Kidney (tissue), 14 donors: ENCODE results near the gene ESRRA. TPM values are rescaled to one million over a fixed set of nuclear protein-coding genes. Genes with fewer than 3 reads are reported as not detected.

Experiments used
- DNase-seq, 5 donors: peaks; one replicate each; pipeline ENCODE4 v3.0.0-alpha.2; 2013 to 2020
- FAIRE-seq: peaks from 2 replicates; lab custom pipeline; 2012; peaks lifted over from hg19 to GRCh38; lab: Jason Lieb, UNC
- H3K27ac ChIP-seq, 2 donors: one replicate each; pipeline ENCODE4 v1.7.0; 2013; ENCODE audit warnings: low read depth in 2 of 2, low read length in 2 of 2, inconsistent platforms in 1 of 2
- H3K27me3 ChIP-seq: one replicate; pipeline ENCODE4 v1.7.1; 2013; ENCODE audit warnings: low read length, inconsistent platforms; ENCODE audit not compliant: control insufficient read depth, insufficient read depth
- H3K36me3 ChIP-seq, 3 donors: one replicate each; pipeline versions ENCODE4 v1.7.0 to v1.7.1; 2013; ENCODE audit warnings: low read length in 3 of 3, control low read depth in 1 of 3, inconsistent platforms in 1 of 3; ENCODE audit not compliant: insufficient read depth in 3 of 3, control insufficient read depth in 2 of 3
- H3K4me1 ChIP-seq, 3 donors: one replicate each; pipeline versions ENCODE4 v1.7.0 to v1.7.1; 2013; ENCODE audit warnings: low read length in 3 of 3, inconsistent platforms in 1 of 3, low read depth in 1 of 3; ENCODE audit not compliant: control insufficient read depth in 2 of 3, insufficient read depth in 2 of 3
- H3K4me3 ChIP-seq, 3 donors: one replicate each; pipeline versions ENCODE4 v1.7.0 to v1.8.1; 2013; ENCODE audit warnings: low read length in 3 of 3, control low read depth in 1 of 3, inconsistent platforms in 1 of 3
- H3K9ac ChIP-seq, 3 donors: one replicate each; pipeline versions ENCODE4 v1.7.0 to v1.7.1; 2013; ENCODE audit warnings: low read length in 3 of 3, control low read depth in 1 of 3, inconsistent platforms in 1 of 3
- H3K9me3 ChIP-seq, 3 donors: one replicate each; pipeline versions ENCODE4 v1.7.0 to v1.7.1; 2013; ENCODE audit warnings: low read length in 3 of 3, control low read depth in 1 of 3, inconsistent platforms in 1 of 3; ENCODE audit not compliant: control insufficient read depth in 2 of 3, insufficient read depth in 1 of 3
- CTCF ChIP-seq: IDR thresholded peaks from 3 replicates; pipeline ENCODE4 v1.5.1; 2012; ENCODE audit warnings: mild to moderate bottlenecking, moderate library complexity, borderline replicate concordance; ENCODE audit not compliant: insufficient read depth; ENCODE audit errors: extremely low read depth
- intact Hi-C: fragments of 100-400 bp; cut with DNase I; formaldehyde crosslinking; loops from one replicate; pipeline ENCODE4 v1.11.1; 2022
- polyA plus RNA-seq: library from polyadenylated mRNA; stranded (reverse); fragments of 350-450 nt; fragmentation: Illumina TruSeq; extraction: RNeasy Lipid Tissue Mini Kit (QIAGEN cat#74804); gene quantifications from one replicate; pipeline ENCODE4 v1.2.3, GENCODE V29; 2014; ENCODE audit warnings: low read depth, low replicate concordance; ENCODE audit not compliant: insufficient read depth
- total RNA-seq: library from RNA; stranded (reverse); fragmentation: NEBNext Ultra II Directional; extraction: Animal tissue kit (Norgen Biotek cat#: 25700); gene quantifications from one replicate; pipeline ENCODE4 v1.2.1, GENCODE V29; 2021
- donor health status: control.
- donor health status: control.
- donor health status: control.
- donor health status: control.
- donor health status: control.
- donor health status: DM: yes; HTN: yes; CAD: no.
- donor health status: Normal renal cell carcinoma (clear cell type).

ESRRA gene
- total and polyA plus RNA-seq, 2 donors from 2014 or later = 59.7 to 117 TPM

GRCh38 chr11:64258946-64259532 lies 46.3 kb upstream of the ESRRA start:
- no peak for TF ChIP-seq CTCF
- Histone ChIP-seq H3K4me3 (no peak overlapping the region), H3K27ac (no peak overlapping the region), H3K9ac (no peak overlapping the region), H3K4me1 (peaks cover 0 to 2% (median 0%) of the 10 kb centered on the region in 3 donors), H3K27me3 (no peaks in the 10 kb centered on the region), H3K9me3 (no peaks in the 10 kb centered on the region), H3K36me3 (peaks cover 0 to 6% (median 6%) of the 10 kb centered on the region in 3 donors)
- FAIRE-seq = no peak
- intact Hi-C loops = no loop called here
- peak in 1 of 5 donors; percentile 63 for DNase-seq

GRCh38 chr11:64259533-64260067 lies 45.7 kb upstream of the ESRRA start:
- DNase-seq = peak in 1 of 5 donors; percentile 17
- no peak overlapping the region for H3K9ac ChIP-seq
- H3K27ac ChIP-seq = no peak overlapping the region
- H3K9me3 ChIP-seq = no peaks in the 10 kb centered on the region
- no peaks in the 10 kb centered on the region for H3K4me1 ChIP-seq
- no peak for TF ChIP-seq CTCF
- H3K4me3 ChIP-seq = no peak overlapping the region
- H3K27me3 ChIP-seq = no peaks in the 10 kb centered on the region
- peaks cover 0 to 8% (median 6%) of the 10 kb centered on the region in 3 donors for H3K36me3 ChIP-seq
- intact Hi-C loops = no loop called here
- FAIRE-seq = no peak

- Histone ChIP-seq H3K4me1 (no peaks in the 10 kb centered on the region), H3K27me3 (no peaks in the 10 kb centered on the region), H3K9me3 (no peaks in the 10 kb centered on the region), H3K4me3 (no peak overlapping the region), H3K9ac (no peak overlapping the region), H3K27ac (no peak overlapping the region), H3K36me3 (peaks cover 0 to 8% (median 6%) of the 10 kb centered on the region in 3 donors)
- no peak for FAIRE-seq
- intact Hi-C loops = no loop called here
- no peak for TF ChIP-seq CTCF
- peak in 1 of 5 donors; percentile 34 for DNase-seq
Observed at GRCh38 chr11:64260147-64260708, 45.1 kb upstream of the ESRRA start.
